ENCODE measurements around the gene PCCA.

GRCh38 chr13:100387416-100387815, 298.5 kb downstream of the PCCA start:
- TF ChIP-seq CTCF (IDR thresholded peaks at IDR 0.05) (no peak), POLR2A (IDR thresholded peaks at IDR 0.05) (no peak), POLR2AphosphoS5 (IDR thresholded peaks at IDR 0.05; ENCODE audit: insufficient read depth in 1 of 2, low read depth in 1 of 2) (no peak)

Measured in vagina (tissue), 2 donors.